ENCODE results near the gene SH3BGRL3.

GRCh38 chr1:26268290-26269197, 11.3 kb upstream of the SH3BGRL3 start:
- TF ChIP-seq, protein P1, sequence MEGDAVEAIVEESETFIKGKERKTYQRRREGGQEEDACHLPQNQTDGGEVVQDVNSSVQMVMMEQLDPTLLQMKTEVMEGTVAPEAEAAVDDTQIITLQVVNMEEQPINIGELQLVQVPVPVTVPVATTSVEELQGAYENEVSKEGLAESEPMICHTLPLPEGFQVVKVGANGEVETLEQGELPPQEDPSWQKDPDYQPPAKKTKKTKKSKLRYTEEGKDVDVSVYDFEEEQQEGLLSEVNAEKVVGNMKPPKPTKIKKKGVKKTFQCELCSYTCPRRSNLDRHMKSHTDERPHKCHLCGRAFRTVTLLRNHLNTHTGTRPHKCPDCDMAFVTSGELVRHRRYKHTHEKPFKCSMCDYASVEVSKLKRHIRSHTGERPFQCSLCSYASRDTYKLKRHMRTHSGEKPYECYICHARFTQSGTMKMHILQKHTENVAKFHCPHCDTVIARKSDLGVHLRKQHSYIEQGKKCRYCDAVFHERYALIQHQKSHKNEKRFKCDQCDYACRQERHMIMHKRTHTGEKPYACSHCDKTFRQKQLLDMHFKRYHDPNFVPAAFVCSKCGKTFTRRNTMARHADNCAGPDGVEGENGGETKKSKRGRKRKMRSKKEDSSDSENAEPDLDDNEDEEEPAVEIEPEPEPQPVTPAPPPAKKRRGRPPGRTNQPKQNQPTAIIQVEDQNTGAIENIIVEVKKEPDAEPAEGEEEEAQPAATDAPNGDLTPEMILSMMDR (IDR thresholded peaks at IDR 0.05), result no peak
- TF ChIP-seq POLR2A (IDR thresholded peaks at IDR 0.05) (no peak), POLR2AphosphoS5 (IDR thresholded peaks at IDR 0.05) (no peak)
